ENCODE measurements around the gene ADGRD1.

DNA sequence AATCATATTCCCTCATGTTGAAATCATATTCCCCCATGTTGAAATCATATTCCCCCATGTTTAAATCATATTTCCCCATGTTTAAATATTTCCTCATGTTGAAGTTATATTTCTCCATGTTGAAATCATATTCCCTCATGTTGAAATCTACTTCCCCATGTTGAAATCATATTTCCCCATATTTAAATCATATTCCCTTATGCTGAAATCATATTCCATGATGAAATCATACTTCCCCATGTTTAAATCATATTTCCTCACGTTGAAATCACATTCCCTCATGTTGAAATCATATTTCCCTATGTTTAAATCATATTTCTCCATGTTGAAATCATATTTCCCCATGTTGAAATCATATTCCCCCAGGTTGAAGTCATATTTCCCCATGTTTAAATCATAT is 34.6 kb upstream of the ADGRD1 start:
- TF ChIP-seq, protein P1, sequence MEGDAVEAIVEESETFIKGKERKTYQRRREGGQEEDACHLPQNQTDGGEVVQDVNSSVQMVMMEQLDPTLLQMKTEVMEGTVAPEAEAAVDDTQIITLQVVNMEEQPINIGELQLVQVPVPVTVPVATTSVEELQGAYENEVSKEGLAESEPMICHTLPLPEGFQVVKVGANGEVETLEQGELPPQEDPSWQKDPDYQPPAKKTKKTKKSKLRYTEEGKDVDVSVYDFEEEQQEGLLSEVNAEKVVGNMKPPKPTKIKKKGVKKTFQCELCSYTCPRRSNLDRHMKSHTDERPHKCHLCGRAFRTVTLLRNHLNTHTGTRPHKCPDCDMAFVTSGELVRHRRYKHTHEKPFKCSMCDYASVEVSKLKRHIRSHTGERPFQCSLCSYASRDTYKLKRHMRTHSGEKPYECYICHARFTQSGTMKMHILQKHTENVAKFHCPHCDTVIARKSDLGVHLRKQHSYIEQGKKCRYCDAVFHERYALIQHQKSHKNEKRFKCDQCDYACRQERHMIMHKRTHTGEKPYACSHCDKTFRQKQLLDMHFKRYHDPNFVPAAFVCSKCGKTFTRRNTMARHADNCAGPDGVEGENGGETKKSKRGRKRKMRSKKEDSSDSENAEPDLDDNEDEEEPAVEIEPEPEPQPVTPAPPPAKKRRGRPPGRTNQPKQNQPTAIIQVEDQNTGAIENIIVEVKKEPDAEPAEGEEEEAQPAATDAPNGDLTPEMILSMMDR (IDR thresholded peaks at IDR 0.05): no peak
- TF ChIP-seq EP300 (IDR thresholded peaks at IDR 0.05; ENCODE audit: low read depth) (no peak), POLR2A (IDR thresholded peaks at IDR 0.05) (no peak)
